Inflammatory macrophage treated with lipopolysaccharide for 4 hours (primary cell): Measurements from ENCODE around the gene DCXR.

Experiments used
- DNase-seq: peaks from one replicate; pipeline ENCODE4 v3.0.0-alpha.2; 2020

The DCXR gene

DNA sequence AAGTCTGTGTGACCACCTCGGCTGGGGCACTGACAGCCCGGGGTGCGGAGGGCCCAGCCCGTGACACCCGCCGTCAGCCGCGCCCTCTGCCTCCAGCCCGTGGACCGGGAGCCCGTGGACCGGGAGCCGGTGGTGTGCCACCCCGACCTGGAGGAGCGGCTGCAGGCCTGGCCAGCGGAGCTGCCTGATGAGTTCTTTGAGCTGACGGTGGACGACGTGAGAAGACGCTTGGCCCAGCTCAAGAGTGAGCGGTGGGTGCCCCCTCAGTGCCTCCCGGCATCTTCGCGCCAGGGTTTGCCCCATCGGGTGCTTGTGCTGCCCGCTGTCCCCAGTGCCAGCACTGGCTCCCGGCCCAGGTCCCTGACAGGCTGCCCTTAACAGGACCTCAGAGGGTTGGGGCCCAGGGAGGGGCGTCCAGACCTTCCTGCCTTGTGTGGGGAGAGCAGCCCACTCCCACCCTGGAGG, 28.5 kb downstream of the DCXR start:
- DNase-seq, result no peak

DNA sequence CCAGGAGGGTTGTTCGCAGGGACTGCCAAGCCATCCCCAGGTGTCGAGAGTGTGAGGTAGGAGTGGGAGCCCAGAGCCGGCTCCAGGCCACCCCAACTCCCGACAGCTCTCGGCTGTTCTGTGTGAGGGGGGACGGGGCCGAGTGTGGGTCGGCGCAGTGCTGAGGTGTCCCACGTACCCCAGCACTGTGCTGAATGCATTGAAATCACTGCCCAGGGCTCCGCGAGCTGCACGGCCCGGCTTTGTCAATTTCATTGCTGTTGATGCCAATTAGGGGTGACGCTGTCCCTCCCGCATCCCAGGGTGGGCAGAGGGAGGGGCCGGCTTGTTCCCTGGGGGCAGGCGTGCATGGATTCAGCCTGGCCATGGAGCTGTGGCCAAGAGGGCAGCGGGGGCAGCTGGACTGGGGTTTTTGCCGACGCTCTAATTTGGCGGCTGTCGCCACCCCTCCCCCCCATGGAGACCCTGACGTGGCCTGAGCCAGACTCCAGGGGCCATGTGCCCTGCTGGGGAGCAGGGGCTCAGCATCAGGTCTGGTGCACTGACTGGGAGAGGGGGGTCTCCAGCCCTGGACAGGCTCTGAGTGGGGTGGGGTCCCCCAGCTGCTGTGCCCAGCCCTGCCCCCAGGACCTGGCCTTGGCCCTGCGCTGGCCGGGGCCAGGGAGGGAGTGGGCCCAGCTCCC, 29.1 kb downstream of the DCXR start:
- no peak for DNase-seq

GRCh38 chr17:82007495-82008257, 29.8 kb downstream of the DCXR start:
- no peak for DNase-seq

DNA sequence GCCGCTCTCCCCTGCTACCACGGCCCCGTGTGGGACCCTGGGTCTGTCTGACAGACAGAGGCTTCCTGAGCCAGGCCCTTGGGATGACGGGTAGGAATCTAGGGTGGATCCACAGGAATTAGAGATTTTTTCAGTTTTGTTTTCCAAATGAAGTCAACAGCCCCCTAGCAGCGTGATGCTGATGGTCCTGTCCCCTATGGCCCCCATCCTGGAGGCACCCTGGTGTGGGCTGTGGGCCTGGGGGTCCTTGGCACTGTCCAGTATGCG, 30.3 kb downstream of the DCXR start:
- DNase-seq, result no peak

GRCh38 chr17:82006468-82007227, 30.8 kb downstream of the DCXR start:
- no peak for DNase-seq

- no peak for DNase-seq
Observed at GRCh38 chr17:82005701-82006348, 31.7 kb downstream of the DCXR start.

GRCh38 chr17:82004517-82005455, 32.7 kb downstream of the DCXR start:
- DNase-seq, result no peak

DNA sequence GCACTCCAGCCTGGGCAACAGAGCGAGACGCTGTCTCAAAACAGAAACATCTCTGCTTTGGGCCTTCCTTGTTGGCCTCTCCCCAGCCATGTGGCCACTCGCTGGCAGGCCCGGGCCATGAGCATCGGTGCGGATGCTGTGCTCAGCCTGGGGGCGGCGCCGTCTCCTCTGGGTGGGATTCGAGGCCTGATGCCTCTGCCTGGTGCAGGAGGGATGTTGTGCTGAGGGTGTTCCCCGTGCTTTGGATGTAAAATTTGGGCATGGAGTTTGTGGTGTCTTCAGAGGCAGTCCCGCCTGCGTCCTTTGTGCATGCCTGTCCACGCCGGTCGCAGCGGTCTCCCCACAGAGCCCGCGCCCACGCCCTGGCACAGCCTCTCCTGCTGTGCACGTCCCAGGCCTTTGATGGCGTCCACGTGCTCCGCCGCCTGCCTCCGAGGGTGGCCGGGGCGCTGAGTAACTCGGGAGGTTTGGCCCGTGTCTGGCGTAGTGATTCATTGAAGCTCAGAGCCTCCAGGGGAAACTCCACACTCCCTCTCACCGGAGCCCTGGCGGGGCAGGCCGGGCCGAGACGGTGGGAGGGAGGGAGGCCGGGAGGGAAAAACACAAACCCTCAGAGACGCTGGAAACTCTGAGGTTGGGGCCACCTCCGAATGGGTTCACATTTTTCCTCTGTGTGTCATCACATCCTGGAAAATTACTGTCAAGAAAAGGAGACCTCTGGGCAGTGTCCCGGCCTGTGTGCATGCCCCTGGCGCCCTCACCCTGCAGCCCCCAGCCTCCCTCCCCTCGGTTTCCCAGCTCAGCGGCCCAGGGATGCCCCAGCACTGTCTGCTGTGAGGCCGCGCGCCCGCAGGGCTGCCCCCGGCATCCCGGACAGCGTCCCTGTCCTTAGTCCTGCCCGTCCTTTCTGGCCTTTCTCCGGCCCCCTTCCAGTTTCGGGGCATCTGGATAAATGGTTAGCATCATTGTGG, 33.8 kb downstream of the DCXR start:
- no peak for DNase-seq

- DNase-seq, result no peak
Observed at GRCh38 chr17:82001571-82002056, 35.9 kb downstream of the DCXR start.

DNA sequence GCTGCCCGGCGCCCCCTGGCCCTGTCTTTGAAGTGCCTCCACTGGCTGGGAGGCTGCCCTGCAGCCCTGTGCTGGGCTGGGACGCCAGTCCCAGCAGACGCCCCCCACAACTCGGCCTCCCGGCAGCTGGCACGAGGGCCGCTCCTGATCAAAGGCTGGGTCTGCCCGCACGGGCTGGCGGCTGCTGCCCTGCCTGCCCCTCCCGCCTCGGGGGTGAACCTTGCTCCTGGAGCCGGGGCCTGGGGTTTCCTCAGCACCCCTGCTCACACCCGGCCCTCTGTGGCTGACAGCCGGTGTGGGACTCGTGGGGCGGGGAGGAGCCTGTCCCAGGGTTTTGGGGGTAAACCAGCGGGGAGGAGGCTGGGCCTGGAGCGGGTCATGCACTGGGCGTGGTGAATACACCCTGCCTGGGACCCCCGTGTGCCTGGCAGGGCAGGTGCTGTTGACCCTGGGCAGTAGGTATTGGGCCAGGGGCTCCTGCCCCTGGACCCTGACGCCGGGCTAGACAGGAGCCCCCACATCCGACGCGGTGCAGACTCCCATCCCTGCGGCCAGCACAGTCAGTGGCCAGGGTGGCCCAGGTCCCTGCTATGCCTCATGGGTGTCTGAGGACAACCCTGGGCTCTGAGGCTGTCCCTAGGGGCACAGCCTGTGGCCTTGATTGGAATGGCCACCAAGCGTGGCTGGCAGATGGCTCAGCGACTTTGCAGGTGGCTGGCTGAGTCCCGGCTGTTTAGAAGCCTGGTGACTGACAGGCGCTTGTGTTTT, 36.5 kb downstream of the DCXR start:
- no peak for DNase-seq

DNA sequence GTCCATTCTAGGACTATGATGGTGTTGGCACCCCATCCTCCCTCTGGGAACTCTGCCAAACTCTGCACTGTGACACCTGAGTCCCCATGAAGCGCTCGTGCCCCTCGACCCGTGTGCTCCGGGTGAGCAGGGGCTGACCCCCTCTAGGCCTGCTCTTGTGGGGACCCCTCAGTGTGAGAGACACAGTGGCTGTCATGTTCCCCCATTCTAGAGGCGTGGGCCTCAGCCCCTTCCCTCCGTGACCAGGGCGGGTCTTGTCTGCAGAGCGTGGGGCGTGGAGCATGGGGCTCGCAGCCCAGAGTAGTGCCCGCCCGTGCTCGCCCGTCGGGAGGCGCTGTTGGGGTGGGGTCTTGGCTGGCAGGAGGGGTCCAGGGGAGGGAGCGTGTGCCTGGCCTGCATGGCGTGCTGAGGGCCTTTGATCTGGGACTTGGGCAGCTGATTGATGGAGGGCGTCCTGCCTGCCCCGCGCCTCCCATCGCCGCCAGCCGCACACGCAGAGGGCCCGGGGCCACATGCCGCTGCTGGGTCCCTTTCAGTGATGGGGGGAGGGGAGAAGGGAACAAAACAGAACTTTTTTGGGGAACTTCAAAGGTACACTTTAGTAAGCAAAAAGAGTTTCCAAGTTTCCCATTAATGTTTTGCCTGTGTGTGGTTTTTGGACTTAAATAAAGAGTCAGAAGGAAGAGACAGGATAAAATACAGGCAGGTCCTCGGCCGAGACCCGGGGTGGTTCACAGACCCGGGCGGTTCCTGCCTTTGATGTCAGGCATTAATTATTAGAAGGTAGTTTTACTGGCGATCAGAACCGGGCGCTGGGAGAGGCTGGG, 37.3 kb downstream of the DCXR start:
- no peak for DNase-seq

DNA sequence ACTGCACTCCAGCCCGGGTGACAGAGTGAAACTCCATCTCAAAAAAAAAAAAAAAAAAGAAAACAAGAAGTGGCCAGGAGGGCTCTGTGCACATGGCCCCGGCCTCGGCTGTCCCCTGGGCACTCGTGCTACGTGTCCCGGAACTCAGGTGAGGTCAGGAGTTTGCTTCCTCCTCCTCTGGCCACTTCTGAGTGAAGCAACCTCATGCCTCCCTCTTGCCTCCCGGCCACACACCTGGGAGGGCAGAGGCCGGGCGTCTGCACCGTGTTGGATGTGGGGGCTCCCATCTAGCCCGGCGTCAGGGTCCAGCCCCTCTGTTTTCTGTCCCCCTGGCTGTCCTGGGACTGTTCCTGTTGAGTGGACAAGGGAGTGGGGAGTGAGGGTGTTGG, 37.9 kb downstream of the DCXR start:
- DNase-seq, result no peak

- no peak for DNase-seq
Observed at GRCh38 chr17:81998691-81999438, 38.6 kb downstream of the DCXR start.

- DNase-seq, result no peak
Observed at GRCh38 chr17:81998212-81998611, 39.3 kb downstream of the DCXR start.

DNA sequence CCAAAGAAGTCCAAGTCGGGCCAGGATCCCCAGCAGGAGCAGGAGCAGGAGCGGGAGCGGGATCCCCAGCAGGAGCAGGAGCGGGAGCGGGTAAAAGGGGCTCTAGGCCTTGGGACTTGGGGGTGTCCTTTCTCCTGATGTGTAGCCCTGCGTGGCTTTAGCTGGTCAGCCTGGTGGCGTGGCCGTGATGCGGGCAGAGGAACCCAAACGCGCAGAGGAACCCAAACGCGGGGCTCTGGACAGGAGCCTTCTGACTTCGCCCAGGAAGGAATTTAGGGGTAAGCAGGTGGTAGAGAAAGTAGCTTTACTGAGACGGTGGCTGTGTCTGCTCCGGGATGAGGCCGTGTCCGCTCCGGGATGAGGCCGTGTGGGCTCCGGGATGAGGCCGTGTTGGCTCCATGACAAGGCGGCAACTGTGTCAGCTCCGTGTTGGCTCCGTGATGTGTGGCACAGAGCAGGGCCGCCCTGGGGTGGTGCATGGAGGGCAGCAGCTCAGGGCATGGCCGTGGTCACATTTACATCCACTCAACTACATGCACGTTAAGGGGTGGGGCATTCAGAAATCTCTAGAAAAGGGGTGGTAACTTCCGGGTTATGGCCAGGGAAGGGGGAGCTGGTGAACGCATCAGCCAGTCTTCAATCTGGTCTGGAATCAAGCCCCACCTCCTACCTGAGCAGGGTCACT, 40.6 kb downstream of the DCXR start:
- DNase-seq, result no peak

GRCh38 chr17:81996232-81996756, 41.2 kb downstream of the DCXR start:
- DNase-seq, result no peak

- DNase-seq, result no peak
Observed at GRCh38 chr17:81995463-81996231, 41.9 kb downstream of the DCXR start.
